IPS DF 6.9 (cell line): ENCODE measurements around the gene RRP8.

ENCODE experiments used
- DNase-seq: peaks from one replicate; pipeline ENCODE4 v3.0.0-alpha.2; 2013; ENCODE audit warnings: low read depth, low spot score
- H3K27ac ChIP-seq: one replicate; pipeline ENCODE4 v1.5.1; 2013; ENCODE audit warnings: low read length, control low read depth
- H3K27me3 ChIP-seq: 2 replicates; pipeline ENCODE4 v1.6.1; 2013; ENCODE audit warnings: mild to moderate bottlenecking, low read length; ENCODE audit not compliant: control insufficient read depth, insufficient read depth
- H3K36me3 ChIP-seq: 2 replicates; pipeline ENCODE4 v1.6.1; 2013; ENCODE audit warnings: low read length; ENCODE audit not compliant: control insufficient read depth, insufficient read depth
- H3K4me1 ChIP-seq: 2 replicates; pipeline ENCODE4 v1.6.1; 2013; ENCODE audit warnings: low read length; ENCODE audit not compliant: control insufficient read depth, insufficient read depth
- H3K4me3 ChIP-seq: 2 replicates; pipeline ENCODE4 v1.5.1; 2013; ENCODE audit warnings: mild to moderate bottlenecking, low read length
- H3K9me3 ChIP-seq: 2 replicates; pipeline ENCODE4 v1.6.1; 2013; ENCODE audit warnings: low read length, inconsistent platforms; ENCODE audit not compliant: control insufficient read depth, insufficient read depth
- WGBS: extraction: QIAGEN DNeasy Blood & Tissue Kit; methylation state at CpG from one replicate; pipeline ENCODE4 v1.1.7; 2013; ENCODE audit warnings: mixed read lengths, missing lambda C conversion rate; ENCODE audit not compliant: insufficient read length, insufficient coverage; 5-methylcytosine and 5-hydroxymethylcytosine counted together

RRP8 gene

GRCh38 chr11:6642957-6643356 is 39.5 kb upstream of the RRP8 start:
- DNase-seq = no peak
- no peaks in the 10 kb centered on the region for H3K4me1 ChIP-seq
- no peaks in the 10 kb centered on the region for H3K9me3 ChIP-seq
- no peak overlapping the region for H3K4me3 ChIP-seq
- no peaks in the 10 kb centered on the region for H3K36me3 ChIP-seq
- H3K27ac ChIP-seq = no peak overlapping the region
- no CpG with 5 or more reads among the region's 7 CpGs for WGBS
- H3K27me3 ChIP-seq = no peaks in the 10 kb centered on the region

- H3K9me3 ChIP-seq = no peaks in the 10 kb centered on the region
- H3K4me3 ChIP-seq = no peak overlapping the region
- no peaks in the 10 kb centered on the region for H3K4me1 ChIP-seq
- H3K27me3 ChIP-seq = no peaks in the 10 kb centered on the region
- no peaks in the 10 kb centered on the region for H3K36me3 ChIP-seq
- no peak overlapping the region for H3K27ac ChIP-seq
- WGBS = no CpG with 5 or more reads among the region's 26 CpGs
- no peak for DNase-seq
These were observed 37.7 kb upstream of the RRP8 start for GRCh38 chr11:6640985-6641701.

GRCh38 chr11:6640036-6640984 is 36.9 kb upstream of the RRP8 start:
- H3K36me3 ChIP-seq = no peaks in the 10 kb centered on the region
- DNase-seq = no peak
- WGBS = no CpG with 5 or more reads among the region's 36 CpGs
- H3K9me3 ChIP-seq = no peaks in the 10 kb centered on the region
- no peak overlapping the region for H3K4me3 ChIP-seq
- H3K27ac ChIP-seq = no peak overlapping the region
- no peaks in the 10 kb centered on the region for H3K27me3 ChIP-seq
- no peaks in the 10 kb centered on the region for H3K4me1 ChIP-seq

GRCh38 chr11:6638429-6638828 is 35.0 kb upstream of the RRP8 start:
- Histone ChIP-seq H3K9me3 (no peaks in the 10 kb centered on the region), H3K27ac (no peak overlapping the region)
- no CpG with 5 or more reads among the region's 4 CpGs for WGBS

GRCh38 chr11:6637871-6638270 is 34.5 kb upstream of the RRP8 start:
- DNase-seq = no peak
- Histone ChIP-seq H3K4me3 (no peak overlapping the region), H3K27me3 (no peaks in the 10 kb centered on the region), H3K9me3 (no peaks in the 10 kb centered on the region), H3K36me3 (no peaks in the 10 kb centered on the region), H3K27ac (no peak overlapping the region), H3K4me1 (no peaks in the 10 kb centered on the region)
- no CpG with 5 or more reads among the region's 3 CpGs for WGBS

More at GRCh38 chr11:6638429-6638828, 35.0 kb upstream of the RRP8 start:
- Histone ChIP-seq H3K36me3 (no peaks in the 10 kb centered on the region), H3K27me3 (no peaks in the 10 kb centered on the region), H3K4me3 (no peak overlapping the region), H3K4me1 (no peaks in the 10 kb centered on the region)
- DNase-seq = no peak

GRCh38 chr11:6636480-6636879 is 33.1 kb upstream of the RRP8 start:
- no peak overlapping the region for H3K4me3 ChIP-seq
- no peaks in the 10 kb centered on the region for H3K36me3 ChIP-seq
- H3K9me3 ChIP-seq = no peaks in the 10 kb centered on the region
- peaks cover under 1% of the 10 kb centered on the region; the same call in 1 of the 2 replicates for H3K27me3 ChIP-seq
- WGBS = no CpG with 5 or more reads among the region's 3 CpGs
- H3K27ac ChIP-seq = no peak overlapping the region
- DNase-seq = no peak
- no peaks in the 10 kb centered on the region for H3K4me1 ChIP-seq

- Histone ChIP-seq H3K4me1 (0 out of 2 replicates have a peak, but pooled peaks cover 1% of the 10 kb centered on the region), H3K9me3 (no peaks in the 10 kb centered on the region), H3K27ac (no peak overlapping the region), H3K36me3 (no peaks in the 10 kb centered on the region), H3K27me3 (peaks cover 10% of the 10 kb centered on the region; the same call in 1 of the 2 replicates), H3K4me3 (no peak overlapping the region)
- DNase-seq = no peak
- no CpG with 5 or more reads among the region's 10 CpGs for WGBS
These were observed 31.9 kb upstream of the RRP8 start for GRCh38 chr11:6635082-6635932.

GRCh38 chr11:6634534-6634933 is 31.1 kb upstream of the RRP8 start:
- DNase-seq = no peak
- Histone ChIP-seq H3K27me3 (peaks cover 15% of the 10 kb centered on the region; the same call in 1 of the 2 replicates), H3K9me3 (no peaks in the 10 kb centered on the region), H3K4me3 (no peak overlapping the region), H3K4me1 (peaks cover 4% of the 10 kb centered on the region; the same call in 1 of the 2 replicates), H3K36me3 (no peaks in the 10 kb centered on the region), H3K27ac (no peak overlapping the region)
- WGBS = no CpG with 5 or more reads among the region's 1 CpG

GRCh38 chr11:6633422-6634408 is 30.3 kb upstream of the RRP8 start:
- H3K27me3 ChIP-seq = peaks cover 16% of the 10 kb centered on the region; the same call in 1 of the 2 replicates
- no peaks in the 10 kb centered on the region for H3K36me3 ChIP-seq
- H3K27ac ChIP-seq = no peak overlapping the region
- no peak overlapping the region for H3K4me3 ChIP-seq
- no peak for DNase-seq
- H3K9me3 ChIP-seq = no peaks in the 10 kb centered on the region
- WGBS = no CpG with 5 or more reads among the region's 16 CpGs
- peaks cover 4% of the 10 kb centered on the region; the same call in 1 of the 2 replicates for H3K4me1 ChIP-seq
